ENCODE data around the gene ABCC1.

GRCh38 chr16:16120044-16120381 is 170.6 kb downstream of the ABCC1 start:
- no peak for TF ChIP-seq CTCF (IDR thresholded peaks at IDR 0.05)
- no peak for TF ChIP-seq RFX5 (IDR thresholded peaks at IDR 0.05; ENCODE audit: low read length)
- no peak for TF ChIP-seq POLR2AphosphoS5 (IDR thresholded peaks at IDR 0.05; ENCODE audit: low read depth, low read length)
- TF ChIP-seq EP300 (IDR thresholded peaks at IDR 0.05; ENCODE audit: borderline replicate concordance in 1 of 2, low read depth in 1 of 2, low read length in 1 of 2), result no peak
- no peak for TF ChIP-seq YY1 (IDR thresholded peaks at IDR 0.05; ENCODE audit: low read depth)
- no peak for TF ChIP-seq RXRA (IDR thresholded peaks at IDR 0.05; ENCODE audit: borderline replicate concordance, low read depth)
- no peak for TF ChIP-seq RAD21 (IDR thresholded peaks at IDR 0.05; ENCODE audit: low read length)
- no peak for TF ChIP-seq SIN3A (IDR thresholded peaks at IDR 0.05; ENCODE audit: borderline replicate concordance, low read depth, low read length)
- no peak for TF ChIP-seq TEAD4 (IDR thresholded peaks at IDR 0.05; ENCODE audit: borderline replicate concordance, insufficient read depth)
- no peak for TF ChIP-seq TAF1 (IDR thresholded peaks at IDR 0.05; ENCODE audit: borderline replicate concordance, low read depth, low read length)

All from SK-N-SH (cell line).